IPS-18c (cell line): ENCODE results near the gene ZER1.

Source experiments
- H3K4me3 ChIP-seq: 2 replicates; pipeline ENCODE4 v1.7.0; 2013; ENCODE audit warnings: low read depth, mild to moderate bottlenecking, low read length, moderate library complexity; ENCODE audit not compliant: insufficient read depth
- H3K9me3 ChIP-seq: one replicate; pipeline ENCODE4 v1.6.1; 2013; ENCODE audit warnings: mild to moderate bottlenecking, low read length, moderate library complexity; ENCODE audit not compliant: control insufficient read depth, insufficient read depth

Gene ZER1

DNA sequence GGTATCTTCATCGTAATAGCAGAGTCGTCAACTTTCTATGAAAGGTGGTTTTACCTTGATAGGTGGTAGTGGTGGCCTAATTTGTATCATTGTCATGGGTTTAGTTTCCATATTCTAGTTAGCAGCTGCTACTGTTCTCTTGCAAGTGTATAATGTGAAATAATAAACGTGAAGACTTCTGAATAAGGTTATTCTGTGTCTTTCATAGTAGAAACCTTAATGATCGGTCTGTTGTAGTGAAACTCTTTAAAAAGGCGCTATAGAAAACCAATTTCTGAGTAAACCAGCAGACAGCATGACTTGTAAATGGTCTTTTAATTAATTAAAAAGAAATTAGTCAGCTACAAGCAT is 81.1 kb downstream of the ZER1 start:
- H3K4me3 ChIP-seq: peak overlapping the region; percentile 64

DNA sequence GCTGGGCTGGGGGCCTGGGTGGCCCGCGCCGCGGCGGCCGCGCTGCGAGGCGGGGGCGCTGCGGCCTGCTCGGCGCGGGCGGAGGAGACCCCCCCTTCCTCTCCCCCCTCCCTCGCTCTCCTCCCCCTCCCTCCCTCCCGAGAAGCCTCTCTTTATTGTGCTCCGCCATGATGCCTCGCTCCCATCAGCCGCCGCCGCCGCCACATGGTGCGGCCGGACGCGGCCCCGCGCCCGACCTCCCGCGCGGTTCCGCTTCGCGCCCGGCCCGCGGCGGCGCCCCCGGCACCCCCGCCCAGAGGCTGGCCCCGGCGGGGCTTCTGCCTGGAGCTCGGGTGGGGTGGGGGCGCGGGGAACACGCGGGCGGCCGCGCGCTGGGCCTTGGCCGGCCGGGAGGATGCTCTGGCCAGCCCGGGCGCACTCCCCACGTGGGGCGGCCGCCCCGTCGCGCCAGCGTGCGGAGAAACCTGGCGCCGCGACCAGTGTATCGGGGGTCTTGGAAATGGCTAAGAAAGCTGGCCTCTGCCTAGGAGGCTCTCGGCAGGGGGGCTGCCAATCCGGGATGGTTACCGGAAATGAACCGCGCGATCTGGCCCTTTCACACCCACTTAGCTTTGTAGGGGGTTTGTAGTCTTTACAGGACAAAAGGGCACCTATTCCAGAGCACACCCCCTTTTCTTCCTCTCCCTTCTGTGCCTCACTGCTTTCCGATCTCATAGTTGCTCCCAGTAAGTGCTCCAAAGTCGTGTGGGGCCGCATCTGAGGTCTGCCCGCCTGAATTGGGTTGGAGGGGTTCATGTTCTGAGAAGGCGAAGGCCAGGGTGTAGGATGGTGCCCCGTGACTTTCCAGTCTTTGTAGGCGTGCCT is 81.7 kb downstream of the ZER1 start:
- no peaks in the 10 kb centered on the region for H3K9me3 ChIP-seq
- peak overlapping the region; percentile 64 for H3K4me3 ChIP-seq

More for the DNA sequence above, 81.1 kb downstream of the ZER1 start:
- H3K9me3 ChIP-seq: no peaks in the 10 kb centered on the region

- H3K4me3 ChIP-seq: peak overlapping the region; percentile 52
- H3K9me3 ChIP-seq: no peaks in the 10 kb centered on the region
Observed at GRCh38 chr9:128689293-128689774, 82.4 kb downstream of the ZER1 start.

GRCh38 chr9:128688501-128689292 is 83.0 kb downstream of the ZER1 start, which contains the start of gene SET:
Gene SET (plus strand): TSS chr9:128689222. CDS start chr9:128689583, 361 bp downstream.
- Histone ChIP-seq H3K9me3 (no peaks in the 10 kb centered on the region), H3K4me3 (peak within 1 kb of the TSS; percentile 64)

DNA sequence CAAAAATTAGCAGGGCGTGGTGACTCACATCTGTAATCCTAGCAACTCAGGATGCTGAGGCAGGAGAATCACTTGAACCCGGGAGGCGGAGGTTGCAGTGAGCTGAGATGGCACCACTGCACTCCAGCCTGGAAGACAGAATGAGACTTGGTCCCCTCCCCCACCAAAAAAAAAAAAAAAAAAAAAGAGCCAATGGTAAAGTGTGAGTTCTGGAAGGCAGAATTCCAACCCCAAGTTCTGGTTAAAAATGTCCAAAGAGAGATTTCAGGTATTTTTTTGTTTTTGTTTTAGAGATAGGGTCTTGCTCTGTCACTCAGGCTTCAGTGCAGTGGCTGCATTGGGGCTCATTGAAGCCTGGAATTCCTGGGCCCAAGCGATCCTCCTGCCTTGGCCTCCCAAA is 84.3 kb downstream of the ZER1 start:
- H3K4me3 ChIP-seq: no peak overlapping the region

GRCh38 chr9:128685636-128686489 is 85.9 kb downstream of the ZER1 start:
- Histone ChIP-seq H3K4me3 (peak overlapping the region; percentile 100), H3K9me3 (no peaks in the 10 kb centered on the region)

More for the DNA sequence above, 84.3 kb downstream of the ZER1 start:
- H3K9me3 ChIP-seq: no peaks in the 10 kb centered on the region

DNA sequence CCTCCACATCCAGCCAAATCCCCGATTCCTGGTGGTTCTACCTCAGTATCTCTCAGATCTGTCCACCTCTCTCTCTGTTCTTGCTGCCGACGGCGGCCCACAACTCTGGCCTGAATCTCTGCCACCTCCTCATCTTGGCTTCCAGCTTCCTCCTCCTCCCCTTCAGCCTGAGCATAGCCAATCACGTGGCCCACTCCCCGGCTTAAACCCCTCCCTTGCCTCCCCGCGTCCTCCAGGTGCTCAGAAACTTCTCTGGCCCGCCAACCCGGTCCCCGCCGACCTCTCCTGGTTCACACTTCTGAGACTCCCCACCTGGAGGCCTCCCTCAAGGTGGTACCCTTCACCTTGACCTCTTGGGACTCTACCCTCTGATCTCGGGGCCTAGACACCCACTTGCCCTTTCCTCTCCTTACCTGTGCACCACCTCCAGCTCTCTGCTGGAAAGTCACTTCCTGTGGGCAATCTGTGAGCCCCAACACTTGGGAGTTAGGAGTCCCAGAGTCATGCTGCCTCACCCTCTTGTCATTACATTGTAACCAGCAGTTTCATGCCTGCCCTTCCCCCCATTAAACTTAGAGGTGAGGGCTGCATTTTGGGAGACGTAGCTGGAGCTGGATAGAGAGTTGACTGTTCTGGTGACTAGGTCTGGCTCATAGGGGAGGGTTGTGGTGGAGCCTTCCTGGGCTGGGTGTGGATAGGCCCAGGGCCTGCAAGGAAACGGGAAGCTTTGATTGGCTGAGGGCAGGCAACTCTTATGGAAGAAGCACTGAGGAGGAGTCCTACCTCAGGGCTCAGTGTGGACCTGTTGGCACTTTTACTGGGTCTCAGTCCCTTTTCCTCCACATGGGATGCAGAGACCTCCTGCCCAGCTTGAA is 87.2 kb downstream of the ZER1 start:
- Histone ChIP-seq H3K4me3 (peak overlapping the region; percentile 100), H3K9me3 (no peaks in the 10 kb centered on the region)

- no peaks in the 10 kb centered on the region for H3K9me3 ChIP-seq
- H3K4me3 ChIP-seq: peak overlapping the region; percentile 100
Observed at GRCh38 chr9:128684065-128684324, 87.7 kb downstream of the ZER1 start.

- Histone ChIP-seq H3K4me3 (peak overlapping the region; percentile 100), H3K9me3 (no peaks in the 10 kb centered on the region)
Observed at GRCh38 chr9:128683340-128684064, 88.2 kb downstream of the ZER1 start.
